Peyer's patch (tissue), 4 donors: ENCODE measurements around the gene AGAP5.
"Not testable (repeated sequence)": the region's sequence is repeated elsewhere in the genome, so short reads cannot be mapped to it uniquely, and the experiment has no call there.

Source experiments
- CTCF ChIP-seq, 6 experiments: fragments of 450-650 bp in 4 of 6; fragments of 200-600 bp in 2 of 6; sonication (generic) in 1 of 6; IDR thresholded peaks; one replicate each; pipeline ENCODE4 v1.5.1; 2017 to 2019; ENCODE audit warnings: antibody characterized with exemption in 6 of 6, mild to moderate bottlenecking in 3 of 6, moderate library complexity in 1 of 6
- POLR2A ChIP-seq, 2 donors: fragments of 450-650 bp; IDR thresholded peaks; one replicate each; pipeline ENCODE4 v1.5.1; 2017; ENCODE audit warnings: antibody characterized with exemption in 2 of 2, mild to moderate bottlenecking in 2 of 2, moderate library complexity in 2 of 2

GRCh38 chr10:73715179-73716156 lies 17.6 kb upstream of the AGAP5 start:
- TF ChIP-seq POLR2A, CTCF (IDR thresholded peaks at IDR 0.05): not testable (repeated sequence)
